Placental pericyte (primary cell): ENCODE measurements around the gene ADAR. TPM values are rescaled to one million over a fixed set of nuclear protein-coding genes. Genes with fewer than 3 reads are reported as not detected.

Experiments
- total RNA-seq: library from RNA; depleted of rRNA; stranded (reverse); fragments of >200 nt; gene quantifications from 2 replicates; pipeline ENCODE4 v1.2.3, GENCODE V29; 2012

Gene ADAR, protein sequence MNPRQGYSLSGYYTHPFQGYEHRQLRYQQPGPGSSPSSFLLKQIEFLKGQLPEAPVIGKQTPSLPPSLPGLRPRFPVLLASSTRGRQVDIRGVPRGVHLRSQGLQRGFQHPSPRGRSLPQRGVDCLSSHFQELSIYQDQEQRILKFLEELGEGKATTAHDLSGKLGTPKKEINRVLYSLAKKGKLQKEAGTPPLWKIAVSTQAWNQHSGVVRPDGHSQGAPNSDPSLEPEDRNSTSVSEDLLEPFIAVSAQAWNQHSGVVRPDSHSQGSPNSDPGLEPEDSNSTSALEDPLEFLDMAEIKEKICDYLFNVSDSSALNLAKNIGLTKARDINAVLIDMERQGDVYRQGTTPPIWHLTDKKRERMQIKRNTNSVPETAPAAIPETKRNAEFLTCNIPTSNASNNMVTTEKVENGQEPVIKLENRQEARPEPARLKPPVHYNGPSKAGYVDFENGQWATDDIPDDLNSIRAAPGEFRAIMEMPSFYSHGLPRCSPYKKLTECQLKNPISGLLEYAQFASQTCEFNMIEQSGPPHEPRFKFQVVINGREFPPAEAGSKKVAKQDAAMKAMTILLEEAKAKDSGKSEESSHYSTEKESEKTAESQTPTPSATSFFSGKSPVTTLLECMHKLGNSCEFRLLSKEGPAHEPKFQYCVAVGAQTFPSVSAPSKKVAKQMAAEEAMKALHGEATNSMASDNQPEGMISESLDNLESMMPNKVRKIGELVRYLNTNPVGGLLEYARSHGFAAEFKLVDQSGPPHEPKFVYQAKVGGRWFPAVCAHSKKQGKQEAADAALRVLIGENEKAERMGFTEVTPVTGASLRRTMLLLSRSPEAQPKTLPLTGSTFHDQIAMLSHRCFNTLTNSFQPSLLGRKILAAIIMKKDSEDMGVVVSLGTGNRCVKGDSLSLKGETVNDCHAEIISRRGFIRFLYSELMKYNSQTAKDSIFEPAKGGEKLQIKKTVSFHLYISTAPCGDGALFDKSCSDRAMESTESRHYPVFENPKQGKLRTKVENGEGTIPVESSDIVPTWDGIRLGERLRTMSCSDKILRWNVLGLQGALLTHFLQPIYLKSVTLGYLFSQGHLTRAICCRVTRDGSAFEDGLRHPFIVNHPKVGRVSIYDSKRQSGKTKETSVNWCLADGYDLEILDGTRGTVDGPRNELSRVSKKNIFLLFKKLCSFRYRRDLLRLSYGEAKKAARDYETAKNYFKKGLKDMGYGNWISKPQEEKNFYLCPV
- total RNA-seq: 103 and 143 TPM in 2 replicates

DNA sequence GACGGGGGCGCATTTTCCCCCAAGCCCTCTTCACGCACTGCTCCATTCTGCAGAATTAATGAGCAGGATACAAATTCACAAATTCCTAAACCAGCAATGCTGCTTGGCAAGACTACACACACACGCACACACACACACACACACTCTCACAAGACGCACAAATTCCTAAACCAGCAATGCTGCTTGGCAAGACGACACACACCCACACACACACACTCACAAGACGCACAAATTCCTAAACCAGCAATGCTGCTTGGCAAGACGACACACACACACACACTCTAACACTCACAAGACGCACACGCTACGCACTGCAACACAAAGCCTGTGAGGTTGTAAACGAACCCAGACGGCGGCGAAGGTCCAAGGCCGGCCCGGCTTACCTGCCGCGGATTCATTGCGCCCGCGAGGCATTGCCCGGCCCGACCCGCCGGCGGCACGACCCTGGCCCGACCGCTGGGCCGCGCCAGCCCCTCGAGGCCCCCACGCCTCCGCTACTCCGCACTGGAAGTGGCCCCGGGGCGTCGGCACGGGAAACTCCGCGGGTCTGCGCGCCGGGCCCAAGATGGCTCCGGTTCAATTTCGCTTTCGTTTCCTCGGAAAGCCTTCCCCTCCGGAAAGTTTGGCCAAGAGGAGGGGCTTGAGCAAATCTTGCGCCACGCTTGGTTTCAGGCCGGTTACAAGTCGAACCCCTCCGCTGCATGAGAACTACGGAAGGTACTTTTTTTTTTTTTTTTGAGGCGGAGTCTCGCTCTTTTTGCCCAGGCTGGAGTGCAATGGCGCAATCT is at the start of gene ADAR:
Gene ADAR (minus strand): TSS at position 578 of the 788 bp plus-strand sequence. CDS start 180 bp downstream, at position 398.

DNA sequence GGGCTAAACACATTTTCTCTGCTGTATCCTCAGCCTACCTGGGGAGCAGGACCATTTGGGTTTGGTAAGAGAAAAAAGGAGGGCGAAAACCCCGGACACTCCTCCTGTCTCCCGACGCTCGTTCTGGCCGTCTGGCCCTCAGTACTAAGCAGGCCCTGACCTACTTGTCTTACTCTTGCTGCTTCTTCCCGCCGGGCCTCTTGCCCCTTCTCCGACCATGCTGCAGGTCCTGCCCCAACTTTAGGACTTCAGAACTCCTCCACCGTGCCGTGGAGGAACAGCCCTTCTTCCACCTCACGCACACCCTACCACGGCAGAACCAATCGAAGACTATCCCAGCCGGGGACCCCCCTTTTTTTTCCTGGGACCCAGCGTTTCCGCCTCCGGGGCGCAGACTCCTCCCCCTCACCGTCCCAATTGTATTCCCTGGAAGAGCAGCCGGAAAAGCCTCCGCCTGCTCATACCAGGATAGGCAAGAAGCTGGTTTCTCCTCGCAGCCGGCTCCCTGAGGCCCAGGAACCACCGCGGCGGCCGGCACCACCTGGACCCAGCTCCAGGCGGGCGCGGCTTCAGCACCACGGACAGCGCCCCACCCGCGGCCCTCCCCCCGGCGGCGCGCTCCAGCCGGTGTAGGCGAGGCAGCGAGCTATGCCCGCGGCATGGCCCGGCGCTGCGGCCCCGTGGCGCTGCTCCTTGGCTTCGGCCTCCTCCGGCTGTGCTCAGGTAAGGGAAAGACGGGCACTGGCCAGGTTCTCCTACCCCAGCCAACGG is 40.4 kb downstream of the ADAR start, which contains the start of gene CHRNB2:
Gene CHRNB2 (plus strand): TSS at position 393 of the 771 bp plus-strand sequence. CDS start 267 bp downstream, at position 660.

DNA sequence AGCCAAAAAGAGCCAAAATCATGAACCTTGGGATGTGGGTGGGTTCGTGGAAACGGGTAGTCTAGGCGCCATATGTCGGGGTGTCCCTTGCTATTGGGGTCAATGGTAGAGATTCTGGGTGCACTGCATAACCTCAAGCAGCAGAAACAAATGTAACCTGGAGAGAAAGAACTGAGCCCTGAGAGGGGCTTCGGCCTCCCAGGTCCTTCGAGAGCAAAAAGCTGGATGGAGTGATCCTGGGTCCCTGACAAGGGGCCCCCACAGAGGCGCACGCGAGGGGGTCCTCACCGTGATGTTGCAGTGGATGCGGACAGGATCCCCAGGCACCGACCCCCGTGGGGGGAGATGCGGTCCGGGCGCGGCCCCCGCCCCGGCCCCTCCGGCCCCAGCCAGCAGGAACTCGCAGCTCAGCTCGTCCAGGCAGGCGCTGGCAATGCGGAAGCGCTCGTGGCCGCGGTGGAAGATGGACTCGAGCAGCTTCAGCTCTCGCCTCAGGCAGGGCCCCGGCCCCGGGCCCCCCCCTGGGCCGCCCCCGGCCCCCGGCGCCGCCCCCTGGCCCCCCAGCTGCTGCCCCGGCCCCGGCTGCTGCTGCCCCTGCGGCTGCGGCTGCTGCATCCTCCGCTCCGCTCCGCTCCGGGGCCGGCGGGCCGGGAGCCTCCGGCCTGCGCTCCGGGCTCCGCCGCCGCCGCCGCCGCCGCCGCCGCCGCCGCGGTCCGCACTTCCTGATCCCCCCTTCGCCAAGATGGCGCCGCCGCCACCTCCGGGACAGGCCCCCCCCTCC is 49.9 kb downstream of the ADAR start, which contains the start of gene UBE2Q1:
Gene UBE2Q1 (minus strand): TSS at position 724 of the 781 bp plus-strand sequence. CDS start 109 bp downstream, at position 615.

Other genes starting within 250 kb of the ADAR start
- gene IL6R, start 202.8 kb downstream of the ADAR start, total RNA-seq: 3.6 and 3.7 TPM in 2 replicates
- not detected in 2 replicates for gene TDRD10, start 106.0 kb downstream of the ADAR start, total RNA-seq
- under 0.01 TPM in 1 of 2 replicates, not detected in the other for gene SHE, start 105.8 kb downstream of the ADAR start, total RNA-seq
- 25.6 and 28.2 TPM in 2 replicates for gene UBE2Q1, start 49.5 kb downstream of the ADAR start, total RNA-seq
- under 0.01 TPM in 1 of 2 replicates, not detected in the other for gene CHRNB2, start 40.4 kb downstream of the ADAR start, total RNA-seq